ENCODE data around the gene CBLB.

CBLB gene

DNA sequence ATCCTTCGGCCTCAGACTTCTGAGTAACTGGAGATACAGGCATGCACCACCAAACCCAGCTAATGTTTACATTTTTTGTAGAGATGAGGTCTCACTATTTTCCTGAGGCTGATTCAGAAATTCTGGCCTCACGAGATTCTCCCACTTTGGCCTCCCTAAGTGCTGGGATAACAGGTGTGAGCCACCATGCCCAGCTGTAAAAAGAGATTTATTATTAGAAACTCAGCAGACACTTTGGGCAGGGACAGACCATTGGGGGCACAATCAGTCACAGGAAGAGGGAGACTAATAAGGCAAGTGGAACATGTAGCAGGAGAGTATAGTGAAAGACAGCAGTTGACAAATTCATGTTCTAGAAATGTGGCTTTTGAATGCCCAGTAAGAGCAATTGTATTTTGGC lies 249.2 kb downstream of the CBLB start:
- no peaks in the 10 kb centered on the region for H3K9me3 ChIP-seq (ENCODE audit: control insufficient read depth, insufficient read depth, low read length)
- no peaks in the 10 kb centered on the region for H3K36me3 ChIP-seq (ENCODE audit: control insufficient read depth, insufficient read depth, low read length)
- H3K4me3 ChIP-seq (ENCODE audit: low read depth, low read length) = no peak overlapping the region
- no peaks in the 10 kb centered on the region for H3K27me3 ChIP-seq (ENCODE audit: control insufficient read depth, insufficient read depth, low read length)
- H3K4me1 ChIP-seq (ENCODE audit: control insufficient read depth, insufficient read depth, low read length) = no peaks in the 10 kb centered on the region
- no peak overlapping the region for H3K27ac ChIP-seq (ENCODE audit: low read depth, low read length)
- H3K9ac ChIP-seq (ENCODE audit: low read depth, low read length) = no peak overlapping the region

DNA sequence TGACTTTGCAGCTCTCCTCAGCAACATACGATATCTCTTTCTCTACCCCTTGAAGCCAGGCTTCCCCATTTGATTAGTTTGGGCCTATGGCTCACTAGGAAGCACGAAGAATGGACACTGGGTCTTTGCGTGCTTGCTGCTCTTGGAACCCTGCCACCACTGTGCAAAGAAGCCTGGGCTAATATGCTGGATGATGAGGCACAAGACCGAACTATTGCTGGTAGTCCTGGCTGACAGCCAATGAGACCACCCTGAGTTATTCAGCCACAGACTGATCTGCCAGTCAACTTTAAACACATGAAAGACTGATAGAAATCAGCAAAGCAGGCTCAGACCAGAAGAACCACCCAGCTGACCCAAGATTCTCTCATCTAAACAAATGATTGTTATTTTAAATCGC lies 250.3 kb downstream of the CBLB start:
- H3K4me3 ChIP-seq (ENCODE audit: low read depth, low read length) = no peak overlapping the region
- no peak overlapping the region for H3K9ac ChIP-seq (ENCODE audit: low read depth, low read length)
- H3K27ac ChIP-seq (ENCODE audit: low read depth, low read length) = no peak overlapping the region
- no peaks in the 10 kb centered on the region for H3K4me1 ChIP-seq (ENCODE audit: control insufficient read depth, insufficient read depth, low read length)
- no peaks in the 10 kb centered on the region for H3K27me3 ChIP-seq (ENCODE audit: control insufficient read depth, insufficient read depth, low read length)
- H3K36me3 ChIP-seq (ENCODE audit: control insufficient read depth, insufficient read depth, low read length) = no peaks in the 10 kb centered on the region
- H3K9me3 ChIP-seq (ENCODE audit: control insufficient read depth, insufficient read depth, low read length) = no peaks in the 10 kb centered on the region

DNA sequence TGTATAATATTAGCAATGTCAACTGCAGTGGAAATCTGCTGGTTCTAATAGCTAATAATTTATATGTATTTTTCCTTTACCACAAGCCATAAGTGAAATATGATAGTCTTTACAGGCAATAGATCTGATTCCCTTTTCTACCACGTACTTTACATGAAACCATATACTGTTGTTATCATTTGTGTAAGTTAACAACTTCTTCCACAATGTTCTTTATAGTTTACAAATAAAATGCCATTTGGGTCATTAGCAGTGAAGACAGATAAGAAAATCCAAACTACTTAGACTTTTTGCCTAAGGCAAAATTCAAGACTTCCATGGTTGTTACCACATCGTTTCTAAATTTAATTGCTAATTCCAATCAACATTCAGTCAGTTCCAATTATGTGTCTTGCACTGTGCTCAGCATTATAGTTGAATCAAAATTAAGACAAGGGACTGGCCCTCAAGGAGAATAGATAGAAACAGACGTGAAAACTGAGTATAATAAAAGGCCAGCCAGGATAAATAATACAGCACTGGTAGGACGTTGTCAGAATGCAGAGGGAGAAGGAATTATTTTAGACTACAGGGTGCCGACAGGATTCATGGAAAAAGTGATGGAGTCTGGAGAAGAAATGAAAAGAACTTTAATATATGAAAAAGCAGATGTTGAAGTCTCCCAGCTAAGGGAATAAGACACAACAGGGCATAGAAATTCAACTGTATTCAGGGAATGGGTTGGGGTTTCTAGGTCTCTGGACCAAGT lies 252.3 kb downstream of the CBLB start:
- Histone ChIP-seq H3K9ac (ENCODE audit: low read depth, low read length) (no peak overlapping the region), H3K36me3 (ENCODE audit: control insufficient read depth, insufficient read depth, low read length) (no peaks in the 10 kb centered on the region), H3K27ac (ENCODE audit: low read depth, low read length) (no peak overlapping the region), H3K9me3 (ENCODE audit: control insufficient read depth, insufficient read depth, low read length) (no peaks in the 10 kb centered on the region), H3K4me1 (ENCODE audit: control insufficient read depth, insufficient read depth, low read length) (peaks cover 17% of the 10 kb centered on the region), H3K4me3 (ENCODE audit: low read depth, low read length) (no peak overlapping the region), H3K27me3 (ENCODE audit: control insufficient read depth, insufficient read depth, low read length) (no peaks in the 10 kb centered on the region)

DNA sequence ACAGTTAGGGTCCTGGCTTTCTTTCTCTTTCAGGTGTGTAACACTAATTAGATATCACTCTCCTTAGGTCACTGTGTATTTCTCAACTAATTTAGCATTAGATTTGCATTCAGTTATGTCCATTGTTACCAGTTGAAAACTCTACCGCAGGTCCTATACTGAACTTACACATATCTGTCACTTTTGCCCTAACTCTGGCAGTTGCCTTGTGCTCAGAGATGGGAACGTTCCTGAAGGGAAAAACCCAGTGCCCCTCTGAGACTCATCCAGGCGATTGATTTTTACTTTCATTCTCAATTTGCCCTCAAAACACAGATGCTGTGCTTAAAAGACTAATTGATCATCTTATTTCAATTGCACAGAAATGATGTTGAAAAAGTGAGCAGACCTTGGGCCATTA lies 253.0 kb downstream of the CBLB start:
- Histone ChIP-seq H3K36me3 (ENCODE audit: control insufficient read depth, insufficient read depth, low read length) (no peaks in the 10 kb centered on the region), H3K27me3 (ENCODE audit: control insufficient read depth, insufficient read depth, low read length) (no peaks in the 10 kb centered on the region), H3K9ac (ENCODE audit: low read depth, low read length) (no peak overlapping the region), H3K4me3 (ENCODE audit: low read depth, low read length) (no peak overlapping the region), H3K27ac (ENCODE audit: low read depth, low read length) (no peak overlapping the region), H3K9me3 (ENCODE audit: control insufficient read depth, insufficient read depth, low read length) (no peaks in the 10 kb centered on the region), H3K4me1 (ENCODE audit: control insufficient read depth, insufficient read depth, low read length) (peaks cover 20% of the 10 kb centered on the region)

DNA sequence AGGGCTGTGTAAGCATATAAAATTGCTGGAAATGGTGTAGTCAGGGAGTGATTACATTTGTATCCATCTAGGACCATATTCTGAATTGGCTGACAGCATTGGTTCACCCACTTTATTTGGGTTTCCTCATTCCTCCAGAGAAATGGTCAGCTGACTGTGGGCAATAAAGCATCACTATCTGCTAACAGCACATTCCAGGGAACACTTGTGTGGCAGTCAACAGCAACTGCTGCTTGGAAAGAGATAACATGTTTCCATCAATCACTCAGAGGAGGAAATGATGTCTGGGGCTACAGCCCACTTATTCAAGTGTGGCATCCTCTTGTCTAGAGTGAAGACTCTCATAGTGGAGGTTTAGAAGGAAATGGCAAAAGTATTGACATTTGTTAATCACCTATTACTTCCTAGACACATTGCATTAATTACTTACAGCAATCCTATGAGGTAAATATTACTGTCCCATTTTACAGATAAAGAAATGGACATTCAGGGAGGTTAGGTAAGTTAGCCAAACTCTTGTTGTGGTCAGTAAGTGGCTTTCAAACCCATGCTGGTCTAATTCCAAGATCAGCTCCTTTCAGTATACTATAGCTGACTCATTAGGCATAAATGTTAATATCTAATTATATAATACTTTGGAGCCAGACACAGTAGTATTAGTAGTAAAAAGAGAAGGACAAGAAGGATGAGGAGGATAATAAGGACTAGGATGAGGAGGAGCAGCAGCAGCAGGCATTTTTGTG lies 254.4 kb downstream of the CBLB start:
- Histone ChIP-seq H3K4me1 (ENCODE audit: control insufficient read depth, insufficient read depth, low read length) (peaks cover 20% of the 10 kb centered on the region), H3K27me3 (ENCODE audit: control insufficient read depth, insufficient read depth, low read length) (no peaks in the 10 kb centered on the region), H3K36me3 (ENCODE audit: control insufficient read depth, insufficient read depth, low read length) (no peaks in the 10 kb centered on the region), H3K4me3 (ENCODE audit: low read depth, low read length) (no peak overlapping the region), H3K9ac (ENCODE audit: low read depth, low read length) (no peak overlapping the region), H3K9me3 (ENCODE audit: control insufficient read depth, insufficient read depth, low read length) (no peaks in the 10 kb centered on the region), H3K27ac (ENCODE audit: low read depth, low read length) (no peak overlapping the region)

DNA sequence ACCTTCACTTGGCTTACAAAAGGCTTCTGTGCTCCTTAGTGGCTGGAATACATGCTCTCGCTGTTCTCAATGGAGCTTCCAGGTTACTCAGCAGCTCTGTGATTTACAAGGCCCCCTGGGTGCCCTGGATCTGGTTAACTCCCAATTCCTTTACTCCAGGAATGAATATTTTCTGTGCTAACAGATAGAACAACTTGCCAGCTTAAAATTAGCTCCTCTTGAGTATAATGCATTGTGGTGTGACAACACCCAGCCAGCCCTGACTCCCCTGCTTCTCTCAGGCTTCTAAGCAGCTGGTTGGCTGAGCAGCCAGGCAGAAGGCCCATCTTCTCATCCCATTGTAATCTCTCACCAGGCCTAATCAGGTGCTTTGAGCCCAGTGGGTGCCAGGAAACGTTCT lies 255.7 kb downstream of the CBLB start:
- Histone ChIP-seq H3K4me3 (ENCODE audit: low read depth, low read length) (no peak overlapping the region), H3K27ac (ENCODE audit: low read depth, low read length) (no peak overlapping the region), H3K9me3 (ENCODE audit: control insufficient read depth, insufficient read depth, low read length) (no peaks in the 10 kb centered on the region), H3K36me3 (ENCODE audit: control insufficient read depth, insufficient read depth, low read length) (no peaks in the 10 kb centered on the region), H3K27me3 (ENCODE audit: control insufficient read depth, insufficient read depth, low read length) (no peaks in the 10 kb centered on the region), H3K9ac (ENCODE audit: low read depth, low read length) (no peak overlapping the region), H3K4me1 (ENCODE audit: control insufficient read depth, insufficient read depth, low read length) (peaks cover 20% of the 10 kb centered on the region)

DNA sequence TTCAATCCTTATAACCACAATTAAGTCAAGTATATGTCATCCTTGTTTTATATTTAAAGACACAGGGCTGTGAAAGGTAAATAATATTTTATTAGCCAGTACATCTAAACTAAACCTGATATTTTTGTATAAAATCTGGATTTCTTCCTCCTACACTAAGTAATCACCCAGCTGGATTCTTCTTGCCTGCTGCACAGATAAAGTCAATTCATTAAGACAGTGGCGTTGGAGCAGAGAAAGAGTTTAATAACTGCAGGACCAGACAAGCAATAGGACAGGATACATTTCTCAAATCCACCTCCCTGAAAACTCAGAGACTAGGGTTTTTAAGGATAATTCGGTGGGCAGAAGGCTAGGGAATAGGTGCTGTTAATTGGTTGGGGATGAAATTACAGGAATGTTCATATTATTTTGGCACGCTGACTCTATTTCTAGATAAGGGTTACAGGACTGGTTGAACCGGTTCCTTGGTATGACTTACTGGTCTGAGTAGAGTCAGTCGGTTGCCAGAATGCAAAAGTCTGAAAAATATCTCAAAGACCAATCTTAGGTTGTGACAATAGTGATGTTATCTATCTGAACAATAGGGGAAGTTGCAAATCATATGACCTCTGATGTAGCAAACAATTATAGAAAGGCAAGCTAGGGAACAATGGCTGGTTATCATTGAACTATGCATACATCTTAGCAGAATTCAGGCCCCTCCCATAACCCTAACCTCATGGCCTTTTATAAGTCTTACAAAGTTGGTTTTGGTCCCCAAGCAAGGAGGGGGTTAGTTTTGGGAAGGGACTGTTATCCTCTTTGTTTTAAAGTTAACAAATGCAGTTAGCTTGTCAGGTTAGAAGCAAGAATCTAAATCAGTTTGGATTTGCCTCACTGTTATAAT lies 257.3 kb downstream of the CBLB start:
- no peaks in the 10 kb centered on the region for H3K36me3 ChIP-seq (ENCODE audit: control insufficient read depth, insufficient read depth, low read length)
- peaks cover 20% of the 10 kb centered on the region for H3K4me1 ChIP-seq (ENCODE audit: control insufficient read depth, insufficient read depth, low read length)
- no peaks in the 10 kb centered on the region for H3K27me3 ChIP-seq (ENCODE audit: control insufficient read depth, insufficient read depth, low read length)
- no peak overlapping the region for H3K27ac ChIP-seq (ENCODE audit: low read depth, low read length)
- no peaks in the 10 kb centered on the region for H3K9me3 ChIP-seq (ENCODE audit: control insufficient read depth, insufficient read depth, low read length)
- no peak overlapping the region for H3K4me3 ChIP-seq (ENCODE audit: low read depth, low read length)
- no peak overlapping the region for H3K9ac ChIP-seq (ENCODE audit: low read depth, low read length)

DNA sequence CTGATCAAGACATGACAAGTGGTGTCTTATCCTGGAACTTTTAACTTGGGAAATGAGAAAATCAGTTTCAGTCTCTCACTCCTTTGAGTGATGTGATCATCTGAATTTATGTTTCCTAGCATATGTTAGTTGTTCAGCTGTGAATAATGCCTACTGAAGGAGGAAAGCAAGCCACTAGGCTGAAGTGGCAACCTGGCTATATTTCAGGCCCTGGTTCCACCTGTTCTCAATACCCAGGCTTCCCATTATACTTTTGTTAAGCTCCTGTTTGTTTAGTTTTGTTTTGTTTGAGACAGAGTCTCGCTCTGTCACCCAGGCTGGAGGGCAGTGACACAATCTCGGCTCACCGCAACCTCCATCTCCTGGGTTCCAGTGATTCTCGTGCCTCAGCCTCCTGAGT lies 258.3 kb downstream of the CBLB start:
- Histone ChIP-seq H3K4me1 (ENCODE audit: control insufficient read depth, insufficient read depth, low read length) (peaks cover 20% of the 10 kb centered on the region), H3K27ac (ENCODE audit: low read depth, low read length) (no peak overlapping the region)

DNA sequence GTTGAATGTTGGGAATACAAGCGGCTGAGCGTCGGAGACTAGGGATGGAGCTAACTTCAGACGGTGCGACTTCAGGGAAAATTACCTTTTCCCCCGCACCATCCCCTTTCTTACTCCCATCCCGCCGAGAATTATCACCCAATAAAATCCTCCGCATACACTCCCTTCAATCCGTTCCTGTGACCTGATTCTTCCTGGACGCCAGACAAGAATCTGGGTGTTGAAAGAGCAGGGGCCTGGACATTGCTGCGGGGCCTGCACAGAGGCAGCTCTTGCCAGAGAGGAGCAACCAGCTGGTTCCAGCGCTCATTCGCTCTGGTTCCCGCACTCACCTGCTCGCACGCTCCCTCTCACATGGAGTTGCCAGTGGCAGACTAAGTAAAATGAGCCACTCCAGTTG lies 260.2 kb downstream of the CBLB start:
- Histone ChIP-seq H3K36me3 (ENCODE audit: control insufficient read depth, insufficient read depth, low read length) (no peaks in the 10 kb centered on the region), H3K4me1 (ENCODE audit: control insufficient read depth, insufficient read depth, low read length) (peaks cover 20% of the 10 kb centered on the region), H3K27me3 (ENCODE audit: control insufficient read depth, insufficient read depth, low read length) (no peaks in the 10 kb centered on the region), H3K27ac (ENCODE audit: low read depth, low read length) (no peak overlapping the region), H3K9me3 (ENCODE audit: control insufficient read depth, insufficient read depth, low read length) (no peaks in the 10 kb centered on the region), H3K4me3 (ENCODE audit: low read depth, low read length) (peak overlapping the region; percentile 68), H3K9ac (ENCODE audit: low read depth, low read length) (no peak overlapping the region)

More for the DNA sequence above, 258.3 kb downstream of the CBLB start:
- H3K27me3 ChIP-seq (ENCODE audit: control insufficient read depth, insufficient read depth, low read length) = no peaks in the 10 kb centered on the region
- no peaks in the 10 kb centered on the region for H3K9me3 ChIP-seq (ENCODE audit: control insufficient read depth, insufficient read depth, low read length)
- H3K4me3 ChIP-seq (ENCODE audit: low read depth, low read length) = no peak overlapping the region
- H3K36me3 ChIP-seq (ENCODE audit: control insufficient read depth, insufficient read depth, low read length) = no peaks in the 10 kb centered on the region
- H3K9ac ChIP-seq (ENCODE audit: low read depth, low read length) = no peak overlapping the region

DNA sequence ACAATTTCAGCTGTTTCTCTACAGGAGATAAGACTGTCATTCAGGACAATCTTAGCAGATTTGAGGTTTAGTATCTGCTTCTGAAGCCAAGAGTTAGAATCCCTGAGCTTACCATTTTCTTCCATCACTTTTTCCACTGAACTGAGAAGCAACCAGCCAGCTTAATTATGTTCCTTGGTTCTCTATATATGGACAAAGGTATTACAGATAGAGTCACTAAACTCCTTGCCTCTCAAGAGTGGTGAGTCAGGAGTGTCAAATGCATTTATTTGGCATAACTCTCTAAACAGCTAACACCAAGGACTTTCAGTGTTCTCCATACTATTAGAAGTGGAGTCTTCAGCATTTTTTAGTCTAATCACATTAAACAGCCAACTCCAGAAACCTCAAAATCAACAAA lies 262.8 kb downstream of the CBLB start:
- no peaks in the 10 kb centered on the region for H3K27me3 ChIP-seq (ENCODE audit: control insufficient read depth, insufficient read depth, low read length)
- no peaks in the 10 kb centered on the region for H3K4me1 ChIP-seq (ENCODE audit: control insufficient read depth, insufficient read depth, low read length)
- H3K36me3 ChIP-seq (ENCODE audit: control insufficient read depth, insufficient read depth, low read length) = no peaks in the 10 kb centered on the region
- no peak overlapping the region for H3K4me3 ChIP-seq (ENCODE audit: low read depth, low read length)
- H3K9ac ChIP-seq (ENCODE audit: low read depth, low read length) = no peak overlapping the region
- H3K9me3 ChIP-seq (ENCODE audit: control insufficient read depth, insufficient read depth, low read length) = no peaks in the 10 kb centered on the region
- no peak overlapping the region for H3K27ac ChIP-seq (ENCODE audit: low read depth, low read length)

Measured in HUES48 (cell line).